K562 (cell line): ENCODE data around the gene SIDT2. TPM values are rescaled to one million over a fixed set of nuclear protein-coding genes. Genes with fewer than 3 reads are reported as not detected.
A peak's percentile ranks its signal among the peaks of the same experiment; 100 is the strongest.

Experiments used
- BRD4 ChIP-seq: fragments of 200-600 bp; sonication (generic); IDR thresholded peaks from 2 replicates; pipeline ENCODE4 v1.6.1; 2017; ENCODE audit warnings: inconsistent platforms
- CEBPB ChIP-seq: fragments of 450-650 bp; IDR thresholded peaks from 2 replicates; pipeline ENCODE4 v1.6.1; 2016; ENCODE audit warnings: missing genetic modification characterization, missing compliant biosample characterization
- CTCF ChIP-seq, 3 experiments: IDR thresholded peaks in 2 of 3; conservative IDR thresholded peaks in 1 of 3; 2 replicates each; pipeline ENCODE4 v1.5.1; 2011 to 2012; ENCODE audit warnings: low read length in 3 of 3, mild to moderate bottlenecking in 3 of 3, control low read depth in 2 of 3, improper control_type of control experiment in 1 of 3, inconsistent platforms in 1 of 3, low read depth in 1 of 3, mixed read lengths in 1 of 3, moderate library complexity in 1 of 3; ENCODE audit not compliant: insufficient read depth in 2 of 3
- ERF ChIP-seq: fragments of 450-650 bp; formaldehyde crosslinking; IDR thresholded peaks from 2 replicates; pipeline ENCODE4 v1.4.0; 2020; ENCODE audit warnings: mild to moderate bottlenecking, mixed read lengths
- HCFC1 ChIP-seq: IDR thresholded peaks from 2 replicates; pipeline ENCODE4 v1.6.1; 2012; ENCODE audit warnings: low read depth, low read length, improper control_type of control experiment
- HINFP ChIP-seq: fragments of 450-650 bp; conservative IDR thresholded peaks from 2 replicates; pipeline ENCODE4 v1.6.1; 2016; ENCODE audit warnings: missing genetic modification characterization, low read depth, mild to moderate bottlenecking, control low read depth, missing compliant biosample characterization
- MAX ChIP-seq: sonication (generic); formaldehyde crosslinking; IDR thresholded peaks from 2 replicates; pipeline ENCODE4 v1.9.0; 2022; ENCODE audit warnings: mild to moderate bottlenecking, missing genetic modification reagents
- MEIS2 ChIP-seq: fragments of 450-650 bp; IDR thresholded peaks from 2 replicates; pipeline ENCODE4 v1.6.1; 2014; ENCODE audit warnings: mild to moderate bottlenecking; ENCODE audit not compliant: partially characterized antibody
- MTA1 ChIP-seq: fragments of 450-650 bp; IDR thresholded peaks from 2 replicates; pipeline ENCODE4 v1.6.1; 2017; ENCODE audit warnings: borderline replicate concordance
- PATZ1 ChIP-seq: fragments of 250-450 bp; sonication (Bioruptor Pico); IDR thresholded peaks from 2 replicates; pipeline ENCODE4 v1.5.0; 2020; ENCODE audit warnings: mild to moderate bottlenecking, borderline replicate concordance
- SMARCB1 ChIP-seq: IDR thresholded peaks from 2 replicates; pipeline ENCODE4 v1.6.1; 2011; ENCODE audit warnings: improper control_type of control experiment, low read depth; ENCODE audit not compliant: insufficient read length
- SOX6 ChIP-seq: fragments of 450-650 bp; IDR thresholded peaks from 2 replicates; pipeline ENCODE4 v1.6.1; 2014; ENCODE audit warnings: mild to moderate bottlenecking
- TARDBP ChIP-seq: fragments of 450-650 bp; IDR thresholded peaks from 2 replicates; pipeline ENCODE4 v1.6.1; 2016
- TEAD4 ChIP-seq, 2 experiments: sonication (generic) in 1 of 2; formaldehyde crosslinking in 1 of 2; IDR thresholded peaks; 2 replicates each; pipeline versions ENCODE4 v1.6.1 to v1.8.0; 2012 to 2022; ENCODE audit warnings: borderline replicate concordance in 1 of 2, inconsistent platforms in 1 of 2, low read length in 1 of 2, mild to moderate bottlenecking in 1 of 2, missing genetic modification reagents in 1 of 2
- ZBTB7A ChIP-seq: IDR thresholded peaks from 2 replicates; pipeline ENCODE4 v1.6.1; 2011; ENCODE audit warnings: low read depth, mild to moderate bottlenecking, low read length, moderate library complexity, borderline replicate concordance; ENCODE audit not compliant: control insufficient read depth
- ZMIZ1 ChIP-seq, 2 experiments: fragments of 150-350 bp in 1 of 2; IDR thresholded peaks; 2 replicates each; pipeline ENCODE4 v1.6.1; 2012 to 2016; ENCODE audit warnings: low read depth in 2 of 2, low read length in 2 of 2, mild to moderate bottlenecking in 1 of 2, moderate library complexity in 1 of 2
- polyA plus RNA-seq, 8 experiments: library from polyadenylated mRNA; depleted of rRNA in 4 of 8; stranded (reverse) in 5 of 8; unstranded in 3 of 8; fragments of >200 nt; fragmentation: Nextera tagmentation in 2 of 8; fragmentation: Illumina TruSeq in 1 of 8; extraction: Ambion mirVana in 2 of 8; extraction: Trizol in 1 of 8; gene quantifications; 2 replicates each; pipeline versions ENCODE4 v1.2.1 to v1.2.3, GENCODE V29; 2011 to 2014; ENCODE audit warnings: inconsistent platforms in 1 of 8, missing spikeins in 1 of 8
- total RNA-seq, 7 experiments: library from RNA; depleted of rRNA in 6 of 7; stranded (reverse); fragments of >200 nt in 6 of 7; fragmentation: Illumina TruSeq in 2 of 7; extraction: Trizol in 2 of 7; gene quantifications; 2 replicates each; pipeline versions ENCODE4 v1.2.1 to v1.2.3, GENCODE V29; 2011 to 2021; ENCODE audit warnings: low replicate concordance in 1 of 7

SIDT2 gene
- total and polyA plus RNA-seq, 9 of the 15 experiments (the other 6 are each of a cell fraction or from before 2014, with no cell fraction given), result 2.4 to 20.2 (median 6.5) TPM

- TF ChIP-seq ZMIZ1 (IDR thresholded peaks at IDR 0.05; ENCODE audit: low read depth in 2 of 2, low read length in 2 of 2) (0 out of 4 replicates have a peak, but pooled peaks of 1 of the 2 experiments have one; percentile 42), HINFP (tag) (peak; percentile 85), ERF (CRISPR knock-in tag) (no peak), PATZ1 (CRISPR knock-in tag) (no peak), TARDBP (no peak), SMARCB1 (no peak), ZBTB7A (peak; percentile 80; the same call in 1 of the 2 replicates), HCFC1 (peak; percentile 50; the same call in 1 of the 2 replicates), MTA1 (peak; percentile 33; the same call in 1 of the 2 replicates), CEBPB (tag) (no peak), MEIS2 (peak; percentile 50), MAX (CRISPR knock-in tag) (0 out of 2 replicates have a peak, but pooled peaks have one; percentile 43), TEAD4 (IDR thresholded peaks at IDR 0.05; ENCODE audit: low read length) (0 out of 2 replicates have a peak, but pooled peaks have one; percentile 10), TEAD4 (CRISPR knock-in tag; IDR thresholded peaks at IDR 0.05; ENCODE audit: borderline replicate concordance) (no peak), CTCF (IDR thresholded peaks at IDR 0.05 in 2 of 3, conservative IDR thresholded peaks at IDR 0.05 in 1 of 3; ENCODE audit: insufficient read depth in 2 of 3, low read depth in 1 of 3, low read length in 3 of 3) (peak in 1 of 3 experiments; percentile 7; a peak in 1 of 6 replicates), BRD4 (no peak), SOX6 (peak; percentile 23; the same call in 1 of the 2 replicates)
These were observed at the start of gene SIDT2 (continued) for GRCh38 chr11:117178210-117179034.
